Measurements from ENCODE around the gene TTLL5. TPM values are rescaled to one million over a fixed set of nuclear protein-coding genes. Genes with fewer than 3 reads are reported as not detected.

The TTLL5 gene
- polyA plus RNA-seq, 3 donors, result 4.2 to 7.2 (median 4.7) TPM

- Histone ChIP-seq H3K79me2 (ENCODE audit: insufficient read depth, low read length) (no peaks in the 10 kb centered on the region), H2AFZ (ENCODE audit: insufficient read depth, low read depth, low read length, poor library complexity, severe bottlenecking) (no peak overlapping the region), H4K20me1 (ENCODE audit: insufficient read depth, low read length) (no peaks in the 10 kb centered on the region), H3K4me3 (replicated peaks in 1 of 3; ENCODE audit: low read depth in 2 of 3, low read length in 3 of 3) (no peak overlapping the region), H3K36me3 (replicated peaks in 1 of 2; ENCODE audit: control insufficient read depth in 1 of 2, insufficient read depth in 2 of 2, low read length in 2 of 2) (peaks cover 0 to 6% of the 10 kb centered on the region in 2 donors), H3K9ac (ENCODE audit: insufficient read depth, low read length, poor library complexity, severe bottlenecking) (no peak overlapping the region), H3K4me2 (replicated peaks; ENCODE audit: extremely low read depth, low read length, poor library complexity, severe bottlenecking) (no peak overlapping the region), H3K27ac (ENCODE audit: low read depth in 1 of 2, low read length in 2 of 2) (no peak overlapping the region), H3K27me3 (ENCODE audit: control insufficient read depth in 2 of 2, insufficient read depth in 2 of 2, low read length in 2 of 2) (no peaks in the 10 kb centered on the region), H3K4me1 (ENCODE audit: control insufficient read depth in 1 of 2, insufficient read depth in 2 of 2, low read length in 2 of 2) (no peaks in the 10 kb centered on the region), H3K9me3 (replicated peaks in 1 of 2; ENCODE audit: control insufficient read depth in 1 of 2, insufficient read depth in 1 of 2, low read length in 2 of 2) (no peaks in the 10 kb centered on the region)
- Mint-ChIP-seq H3K27me3 (ENCODE audit: low read depth in 3 of 3) (no peaks in the 10 kb centered on the region), H3K9me3 (no peaks in the 10 kb centered on the region), H3K4me3 (no peak overlapping the region), H3K36me3 (peaks cover 5 to 10% of the 10 kb centered on the region in 2 donors), H3K4me1 (no peaks in the 10 kb centered on the region), H3K27ac (no peak overlapping the region)
- TF ChIP-seq, protein P1, sequence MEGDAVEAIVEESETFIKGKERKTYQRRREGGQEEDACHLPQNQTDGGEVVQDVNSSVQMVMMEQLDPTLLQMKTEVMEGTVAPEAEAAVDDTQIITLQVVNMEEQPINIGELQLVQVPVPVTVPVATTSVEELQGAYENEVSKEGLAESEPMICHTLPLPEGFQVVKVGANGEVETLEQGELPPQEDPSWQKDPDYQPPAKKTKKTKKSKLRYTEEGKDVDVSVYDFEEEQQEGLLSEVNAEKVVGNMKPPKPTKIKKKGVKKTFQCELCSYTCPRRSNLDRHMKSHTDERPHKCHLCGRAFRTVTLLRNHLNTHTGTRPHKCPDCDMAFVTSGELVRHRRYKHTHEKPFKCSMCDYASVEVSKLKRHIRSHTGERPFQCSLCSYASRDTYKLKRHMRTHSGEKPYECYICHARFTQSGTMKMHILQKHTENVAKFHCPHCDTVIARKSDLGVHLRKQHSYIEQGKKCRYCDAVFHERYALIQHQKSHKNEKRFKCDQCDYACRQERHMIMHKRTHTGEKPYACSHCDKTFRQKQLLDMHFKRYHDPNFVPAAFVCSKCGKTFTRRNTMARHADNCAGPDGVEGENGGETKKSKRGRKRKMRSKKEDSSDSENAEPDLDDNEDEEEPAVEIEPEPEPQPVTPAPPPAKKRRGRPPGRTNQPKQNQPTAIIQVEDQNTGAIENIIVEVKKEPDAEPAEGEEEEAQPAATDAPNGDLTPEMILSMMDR (IDR thresholded peaks at IDR 0.05), result no peak
- no peak for DNase-seq
- intact Hi-C loops (cut with micrococcal nuclease), result no loop called here
- no CpG with 5 or more reads among the region's 1 CpG for WGBS (ENCODE audit: insufficient coverage)
Observed at GRCh38 chr14:75996488-75996887, 335.4 kb downstream of the TTLL5 start.

DNA sequence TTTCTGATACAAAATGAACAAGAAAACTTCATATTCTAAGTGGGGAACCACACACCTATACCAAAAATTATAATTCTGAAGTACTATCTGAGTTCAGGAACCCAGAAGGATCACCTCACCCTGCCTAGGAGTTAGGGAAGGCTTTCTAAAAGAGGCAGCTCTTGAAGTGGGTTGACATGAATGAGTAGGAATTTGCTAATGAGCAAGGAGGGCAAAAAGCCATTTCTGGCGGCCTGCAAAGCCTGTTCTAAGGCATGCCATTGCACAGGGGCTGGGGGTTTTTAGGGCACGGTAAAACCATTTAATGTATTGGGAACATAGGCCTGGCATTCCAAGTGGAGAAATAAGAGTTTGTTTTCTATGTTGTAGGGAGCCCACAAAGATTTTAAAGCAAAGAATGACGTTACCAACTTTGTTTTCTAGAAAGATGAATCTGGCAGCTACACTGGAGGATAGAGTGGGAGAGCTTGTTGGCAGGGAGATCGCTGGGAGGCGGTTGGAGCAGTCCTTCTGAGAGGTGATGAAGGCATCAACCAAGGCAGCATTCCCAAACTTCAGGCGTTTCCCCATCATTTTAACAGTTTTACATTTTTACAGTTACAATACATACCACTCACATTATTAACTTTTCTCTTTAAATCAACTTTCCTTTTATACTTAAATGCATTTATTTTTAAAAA lies 338.6 kb downstream of the TTLL5 start:
- WGBS (ENCODE audit: insufficient coverage), result 90% methylated on average over 3 of the region's 6 CpGs
- Histone ChIP-seq H3K27ac (ENCODE audit: low read depth in 1 of 2, low read length in 2 of 2) (no peak overlapping the region), H3K9ac (ENCODE audit: insufficient read depth, low read length, poor library complexity, severe bottlenecking) (no peak overlapping the region), H3K79me2 (ENCODE audit: insufficient read depth, low read length) (no peaks in the 10 kb centered on the region), H3K4me3 (replicated peaks in 1 of 3; ENCODE audit: low read depth in 2 of 3, low read length in 3 of 3) (no peak overlapping the region), H2AFZ (ENCODE audit: insufficient read depth, low read depth, low read length, poor library complexity, severe bottlenecking) (no peak overlapping the region), H3K4me1 (ENCODE audit: control insufficient read depth in 1 of 2, insufficient read depth in 2 of 2, low read length in 2 of 2) (no peaks in the 10 kb centered on the region), H3K27me3 (ENCODE audit: control insufficient read depth in 2 of 2, insufficient read depth in 2 of 2, low read length in 2 of 2) (no peaks in the 10 kb centered on the region), H3K4me2 (replicated peaks; ENCODE audit: extremely low read depth, low read length, poor library complexity, severe bottlenecking) (no peak overlapping the region), H3K36me3 (replicated peaks in 1 of 2; ENCODE audit: control insufficient read depth in 1 of 2, insufficient read depth in 2 of 2, low read length in 2 of 2) (peaks cover 0 to 6% of the 10 kb centered on the region in 2 donors), H3K9me3 (replicated peaks in 1 of 2; ENCODE audit: control insufficient read depth in 1 of 2, insufficient read depth in 1 of 2, low read length in 2 of 2) (peaks cover 0 to under 1% of the 10 kb centered on the region in 2 donors), H4K20me1 (ENCODE audit: insufficient read depth, low read length) (no peaks in the 10 kb centered on the region)
- no peak for DNase-seq
- Mint-ChIP-seq H3K9me3 (peaks cover 2 to 10% (median 6%) of the 10 kb centered on the region in 7 donors), H3K27me3 (ENCODE audit: low read depth in 3 of 3) (peaks cover 0 to 2% (median 1%) of the 10 kb centered on the region in 3 donors), H3K36me3 (peaks cover 14 to 15% of the 10 kb centered on the region in 2 donors), H3K4me3 (no peak overlapping the region), H3K4me1 (no peaks in the 10 kb centered on the region), H3K27ac (no peak overlapping the region)
- TF ChIP-seq, protein P1 (IDR thresholded peaks at IDR 0.05), result no peak
- intact Hi-C loops (cut with micrococcal nuclease), result no loop called here

Measured in CD14-positive monocyte (primary cell).